SW480 (cell line): ENCODE results near the gene TTLL4.
A peak's percentile ranks its signal among the peaks of the same experiment; 100 is the strongest.

Source experiments
- DNase-seq: peaks from one replicate; pipeline ENCODE4 v3.0.0-alpha.2; 2016; ENCODE audit warnings: low spot score

TTLL4 gene

GRCh38 chr2:218713922-218714321 lies 3.3 kb downstream of the TTLL4 start:
- no peak for DNase-seq

GRCh38 chr2:218716070-218716469 lies 5.4 kb downstream of the TTLL4 start:
- DNase-seq, result no peak

GRCh38 chr2:218717262-218717661 lies 6.6 kb downstream of the TTLL4 start:
- DNase-seq, result peak; percentile 39

- no peak for DNase-seq
Observed at GRCh38 chr2:218718058-218718457, 7.4 kb downstream of the TTLL4 start.

GRCh38 chr2:218719457-218719856 lies 8.8 kb downstream of the TTLL4 start:
- DNase-seq, result no peak

- no peak for DNase-seq
Observed at GRCh38 chr2:218720048-218721041, 9.7 kb downstream of the TTLL4 start.

GRCh38 chr2:218721488-218721887 lies 10.9 kb downstream of the TTLL4 start:
- no peak for DNase-seq

- DNase-seq, result no peak
Observed at GRCh38 chr2:218721934-218722333, 11.3 kb downstream of the TTLL4 start.

- DNase-seq, result no peak
Observed at GRCh38 chr2:218722419-218722818, 11.8 kb downstream of the TTLL4 start.

- no peak for DNase-seq
Observed at GRCh38 chr2:218722876-218723785, 12.5 kb downstream of the TTLL4 start.

GRCh38 chr2:218726004-218726574 lies 15.5 kb downstream of the TTLL4 start:
- no peak for DNase-seq

- DNase-seq, result peak; percentile 40
Observed at GRCh38 chr2:218727502-218728165, 17.0 kb downstream of the TTLL4 start.

GRCh38 chr2:218729640-218730039 lies 19.0 kb downstream of the TTLL4 start:
- no peak for DNase-seq

- no peak for DNase-seq
Observed at GRCh38 chr2:218732052-218732760, 21.6 kb downstream of the TTLL4 start.

GRCh38 chr2:218732761-218733158 lies 22.1 kb downstream of the TTLL4 start:
- no peak for DNase-seq

- no peak for DNase-seq
Observed at GRCh38 chr2:218733171-218734021, 22.8 kb downstream of the TTLL4 start.

- no peak for DNase-seq
Observed at GRCh38 chr2:218734190-218734975, 23.7 kb downstream of the TTLL4 start.

GRCh38 chr2:218736531-218736930 lies 25.9 kb downstream of the TTLL4 start:
- no peak for DNase-seq

GRCh38 chr2:218743068-218743467 lies 32.4 kb downstream of the TTLL4 start:
- DNase-seq, result no peak
